HUES64 (cell line): ENCODE measurements around the gene TRIM8.

Experiments used
- H3K27ac ChIP-seq: 2 replicates; pipeline ENCODE4 v1.7.0; 2013; ENCODE audit warnings: low read depth, low read length, inconsistent platforms
- H3K27me3 ChIP-seq: 2 replicates; pipeline ENCODE4 v1.6.1; 2013; ENCODE audit warnings: mild to moderate bottlenecking, low read length; ENCODE audit not compliant: insufficient read depth
- H3K36me3 ChIP-seq: 2 replicates; pipeline ENCODE4 v1.6.1; 2013; ENCODE audit warnings: mild to moderate bottlenecking, low read length; ENCODE audit not compliant: insufficient read depth
- H3K4me1 ChIP-seq: 2 replicates; pipeline ENCODE4 v1.6.1; 2013; ENCODE audit warnings: mild to moderate bottlenecking, low read length, moderate library complexity; ENCODE audit not compliant: insufficient read depth
- H3K4me3 ChIP-seq: 2 replicates; pipeline ENCODE4 v1.5.1; 2013; ENCODE audit warnings: mild to moderate bottlenecking, low read length, moderate library complexity
- H3K9ac ChIP-seq: 2 replicates; pipeline ENCODE4 v1.6.1; 2013; ENCODE audit warnings: mild to moderate bottlenecking, low read depth, low read length
- H3K9me3 ChIP-seq: 2 replicates; pipeline ENCODE4 v1.6.1; 2013; ENCODE audit warnings: low read depth, low read length; ENCODE audit not compliant: insufficient read depth
- WGBS: fragments of 150-250, 120-280 bp; methylation state at CpG from one replicate; pipeline ENCODE4 v1.1.7; 2013; ENCODE audit warnings: missing lambda C conversion rate; 5-methylcytosine and 5-hydroxymethylcytosine counted together

Gene TRIM8

DNA sequence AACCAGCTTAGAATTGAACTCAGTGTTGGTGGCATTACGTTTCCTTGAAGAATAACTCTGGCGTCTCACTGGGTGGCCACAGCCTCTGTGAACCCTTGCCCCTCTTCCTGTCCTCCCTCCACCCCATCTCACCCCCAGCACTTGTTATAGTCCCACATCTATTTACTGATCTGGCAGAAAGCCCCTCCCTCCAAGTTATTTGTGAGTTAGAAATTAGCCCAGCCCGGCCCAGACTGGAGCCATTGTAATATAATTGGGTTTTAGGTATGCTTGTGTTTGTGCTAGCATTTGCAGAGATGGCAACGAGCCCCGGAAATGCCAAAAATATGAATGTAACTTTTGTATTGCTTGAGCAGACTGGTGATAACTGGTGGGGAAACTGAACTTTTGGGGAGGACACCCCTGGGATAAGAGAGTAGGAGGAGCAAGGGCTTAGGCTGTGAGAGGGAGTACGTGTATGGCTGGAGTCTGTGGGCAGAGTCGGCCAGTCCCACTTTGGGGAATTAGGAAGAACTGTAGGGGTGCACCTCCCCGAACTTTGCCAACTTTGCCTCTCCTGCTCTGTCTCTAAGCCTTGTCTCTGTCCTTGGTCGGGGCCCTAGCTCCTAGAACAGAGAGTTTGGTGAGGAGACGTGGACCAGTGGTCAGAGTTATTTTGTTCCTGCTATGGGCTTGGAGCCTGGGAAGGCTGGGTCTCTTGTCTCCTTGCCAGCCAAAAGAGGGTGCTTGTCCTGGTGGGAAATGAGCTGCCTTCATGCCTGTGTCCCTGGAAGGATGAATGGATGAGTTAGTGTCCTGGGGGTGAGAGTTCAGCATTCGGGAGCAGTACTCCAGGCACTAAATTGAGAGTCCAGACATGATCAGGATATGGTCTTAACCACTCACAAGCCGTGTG, 19.3 kb upstream of the TRIM8 start:
- H3K36me3 ChIP-seq: no peaks in the 10 kb centered on the region
- H3K9ac ChIP-seq: no peak overlapping the region
- H3K27me3 ChIP-seq: no peaks in the 10 kb centered on the region
- H3K27ac ChIP-seq: no peak overlapping the region; the same call in 1 of the 2 replicates
- no peaks in the 10 kb centered on the region for H3K9me3 ChIP-seq
- no peak overlapping the region for H3K4me3 ChIP-seq
- WGBS: 90% methylated on average over 12 of the region's 12 CpGs
- peaks cover 45% of the 10 kb centered on the region for H3K4me1 ChIP-seq

DNA sequence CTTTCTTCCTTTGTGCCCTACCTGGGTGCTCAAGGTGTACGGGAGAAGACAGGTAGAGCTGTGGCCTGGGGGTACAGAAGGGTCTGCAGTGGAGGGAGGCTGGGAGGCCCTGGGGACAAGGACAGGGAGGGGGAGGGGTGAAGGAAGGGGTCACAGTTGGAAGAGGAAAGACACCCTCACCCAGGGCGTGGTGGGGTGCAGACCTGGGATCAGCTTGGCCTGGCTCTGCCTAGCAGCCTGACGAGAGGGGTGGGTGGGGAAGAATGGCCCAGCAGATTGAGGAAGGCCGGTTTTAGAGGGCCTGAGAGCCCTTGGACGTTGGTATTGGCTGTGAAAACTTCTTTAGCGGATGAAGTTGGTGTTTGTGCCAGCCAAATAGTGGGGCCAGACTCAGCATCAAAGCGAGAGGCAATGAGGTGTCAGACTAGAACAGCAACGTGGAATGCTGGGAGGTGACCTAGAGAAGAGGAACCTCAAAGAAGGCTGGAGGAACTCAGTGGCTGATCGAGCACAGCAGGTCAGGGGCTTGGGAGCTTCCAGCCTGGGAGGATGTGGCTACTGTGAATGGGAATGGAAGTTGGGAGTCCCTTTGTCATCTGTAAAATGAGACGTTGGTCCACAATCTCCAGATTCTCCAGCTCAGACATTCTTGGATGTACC, 18.1 kb upstream of the TRIM8 start:
- Histone ChIP-seq H3K4me1 (peaks cover 55% of the 10 kb centered on the region), H3K36me3 (no peaks in the 10 kb centered on the region; the same call in 1 of the 2 replicates), H3K27ac (no peak overlapping the region; the same call in 1 of the 2 replicates), H3K9ac (no peak overlapping the region), H3K4me3 (no peak overlapping the region), H3K9me3 (no peaks in the 10 kb centered on the region), H3K27me3 (no peaks in the 10 kb centered on the region)
- WGBS: 89% methylated on average over 10 of the region's 10 CpGs

DNA sequence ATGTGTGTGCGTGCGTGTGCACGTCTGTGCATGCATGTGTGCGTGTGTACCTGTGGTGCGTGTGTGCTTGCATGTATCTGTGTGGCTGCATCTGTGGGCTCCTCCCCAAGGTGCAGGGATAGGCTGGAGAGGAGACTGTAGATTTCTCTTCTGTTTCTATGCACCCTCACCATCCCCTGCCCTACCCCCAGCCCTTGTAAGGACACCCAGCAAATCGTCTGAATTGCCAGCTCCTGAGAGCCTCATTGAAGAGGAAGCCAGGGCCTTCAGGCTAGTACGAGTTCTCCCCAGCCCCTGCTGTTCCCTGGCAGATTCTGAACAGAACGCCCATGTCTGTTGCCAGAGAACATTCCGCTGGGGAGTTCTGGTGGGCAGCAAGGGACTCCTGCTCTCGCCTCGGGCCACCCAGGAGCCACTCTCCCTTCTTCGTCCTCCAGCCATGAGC, 17.0 kb upstream of the TRIM8 start:
- no peak overlapping the region for H3K4me3 ChIP-seq
- peak overlapping the region; percentile 95 for H3K27ac ChIP-seq
- no peaks in the 10 kb centered on the region for H3K27me3 ChIP-seq
- peak overlapping the region; percentile 70 for H3K9ac ChIP-seq
- no peaks in the 10 kb centered on the region; the same call in 1 of the 2 replicates for H3K36me3 ChIP-seq
- no peaks in the 10 kb centered on the region for H3K9me3 ChIP-seq
- peaks cover 55% of the 10 kb centered on the region for H3K4me1 ChIP-seq
- WGBS: 68% methylated on average over 12 of the region's 12 CpGs

DNA sequence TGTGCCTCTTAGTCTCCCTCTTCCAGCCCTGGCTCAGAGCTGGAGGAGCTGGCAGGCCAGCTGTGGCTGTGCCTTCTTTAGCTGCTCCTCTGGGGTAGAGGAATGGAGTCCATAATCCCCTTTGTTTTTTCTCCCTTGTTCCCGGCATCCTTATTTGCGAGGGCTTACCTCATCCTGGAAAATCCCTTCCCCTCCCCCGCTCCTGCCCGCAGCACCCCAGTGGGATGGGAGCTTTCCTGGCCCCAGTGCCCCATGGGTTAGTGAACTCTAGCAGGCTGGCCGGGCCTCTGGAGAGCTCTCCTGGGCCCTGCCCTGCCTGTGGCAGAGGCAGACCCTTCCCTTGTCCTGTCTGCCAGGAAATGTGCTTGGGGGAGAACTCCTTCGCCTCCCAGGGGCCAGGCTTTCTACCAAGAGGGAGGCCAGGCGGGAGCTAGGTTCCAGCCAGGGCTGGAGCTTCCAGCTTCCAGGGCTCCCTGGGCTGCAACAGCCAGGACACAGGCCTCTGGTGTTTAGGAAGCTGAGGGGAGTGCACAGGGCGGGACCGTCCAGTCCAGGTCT, 16.5 kb upstream of the TRIM8 start:
- peaks cover 59% of the 10 kb centered on the region for H3K4me1 ChIP-seq
- WGBS: 41% methylated on average over 9 of the region's 9 CpGs
- no peak overlapping the region for H3K4me3 ChIP-seq
- peak overlapping the region; percentile 70 for H3K9ac ChIP-seq
- peak overlapping the region; percentile 95 for H3K27ac ChIP-seq
- H3K36me3 ChIP-seq: no peaks in the 10 kb centered on the region; the same call in 1 of the 2 replicates
- no peaks in the 10 kb centered on the region for H3K9me3 ChIP-seq
- H3K27me3 ChIP-seq: no peaks in the 10 kb centered on the region

DNA sequence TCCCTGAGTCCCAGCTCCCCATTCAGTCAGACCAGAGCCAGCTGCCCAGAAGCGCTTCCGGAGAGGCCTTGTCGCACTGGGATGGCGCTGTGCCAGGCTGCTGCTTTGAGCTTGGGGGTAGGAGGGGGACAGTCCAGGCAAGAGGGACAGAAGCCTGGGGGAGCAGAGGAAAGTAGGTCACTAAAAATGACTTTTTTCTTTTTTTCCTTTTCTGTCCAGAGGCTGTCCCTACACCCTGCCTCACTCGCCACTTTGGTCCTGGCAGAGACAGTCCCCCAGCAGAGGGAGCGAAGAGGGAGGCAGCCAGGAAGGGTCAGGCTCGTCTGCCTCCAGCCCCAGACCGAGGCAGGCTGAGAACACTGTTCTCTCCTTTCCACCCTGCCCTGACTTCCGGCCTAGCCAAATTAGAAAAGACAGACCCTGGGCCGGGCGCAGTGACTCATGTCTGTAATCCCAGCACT, 15.8 kb upstream of the TRIM8 start:
- H3K27ac ChIP-seq: peak overlapping the region; percentile 95
- peaks cover 65% of the 10 kb centered on the region for H3K4me1 ChIP-seq
- H3K9me3 ChIP-seq: no peaks in the 10 kb centered on the region
- H3K36me3 ChIP-seq: no peaks in the 10 kb centered on the region; the same call in 1 of the 2 replicates
- no peaks in the 10 kb centered on the region for H3K27me3 ChIP-seq
- H3K4me3 ChIP-seq: no peak overlapping the region
- 78% methylated on average over 11 of the region's 11 CpGs for WGBS
- peak overlapping the region; percentile 41 for H3K9ac ChIP-seq

DNA sequence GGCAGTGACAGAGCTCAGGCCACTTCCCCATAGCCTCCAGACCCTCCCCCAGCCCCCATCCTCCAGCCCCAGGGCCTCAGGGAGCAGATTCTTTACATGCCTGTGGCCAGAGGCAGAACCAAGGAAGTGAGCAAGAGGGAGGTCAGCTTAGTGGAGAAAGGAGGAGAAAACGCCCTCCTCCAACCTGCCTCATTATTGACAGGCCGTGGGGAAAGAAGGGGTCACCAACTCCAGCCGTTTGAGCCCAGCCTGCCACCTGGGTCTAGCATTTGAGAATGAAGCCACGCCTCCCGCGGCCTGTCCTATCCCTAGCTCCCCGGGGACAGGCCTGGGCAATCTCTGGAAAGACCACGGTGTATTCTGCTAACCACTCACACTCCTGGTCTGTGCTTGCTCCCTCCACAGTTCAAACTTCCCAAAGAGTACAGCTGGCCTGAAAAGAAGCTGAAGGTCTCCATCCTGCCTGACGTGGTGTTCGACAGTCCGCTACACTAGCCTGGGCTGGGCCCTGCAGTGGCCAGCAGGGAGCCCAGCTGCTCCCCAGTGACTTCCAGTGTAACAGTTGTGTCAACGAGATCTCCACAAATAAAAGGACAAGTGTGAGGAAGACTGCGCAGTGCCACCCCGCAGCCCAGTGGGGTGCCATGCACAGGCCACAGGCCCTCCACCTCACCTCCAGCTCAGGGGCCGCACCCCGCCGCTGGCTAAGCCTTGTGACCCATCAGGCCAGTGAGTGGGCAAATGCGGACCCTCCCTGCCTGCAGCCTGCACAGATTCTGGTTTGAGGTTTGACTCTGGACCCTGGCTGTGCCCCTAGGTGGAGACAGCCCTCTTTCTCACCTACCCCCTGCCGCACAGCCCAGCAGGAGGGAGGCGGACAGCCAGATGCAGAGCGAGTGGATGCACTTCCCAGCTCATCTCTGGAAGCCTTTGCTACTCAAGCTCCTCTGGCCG, 14.3 kb upstream of the TRIM8 start:
- Histone ChIP-seq H3K27ac (peak overlapping the region; percentile 92), H3K27me3 (no peaks in the 10 kb centered on the region), H3K9me3 (no peaks in the 10 kb centered on the region), H3K4me1 (peaks cover 72% of the 10 kb centered on the region), H3K36me3 (no peaks in the 10 kb centered on the region; the same call in 1 of the 2 replicates), H3K4me3 (no peak overlapping the region), H3K9ac (peak overlapping the region; percentile 29; the same call in 1 of the 2 replicates)
- WGBS: 47% methylated on average over 21 of the region's 22 CpGs

DNA sequence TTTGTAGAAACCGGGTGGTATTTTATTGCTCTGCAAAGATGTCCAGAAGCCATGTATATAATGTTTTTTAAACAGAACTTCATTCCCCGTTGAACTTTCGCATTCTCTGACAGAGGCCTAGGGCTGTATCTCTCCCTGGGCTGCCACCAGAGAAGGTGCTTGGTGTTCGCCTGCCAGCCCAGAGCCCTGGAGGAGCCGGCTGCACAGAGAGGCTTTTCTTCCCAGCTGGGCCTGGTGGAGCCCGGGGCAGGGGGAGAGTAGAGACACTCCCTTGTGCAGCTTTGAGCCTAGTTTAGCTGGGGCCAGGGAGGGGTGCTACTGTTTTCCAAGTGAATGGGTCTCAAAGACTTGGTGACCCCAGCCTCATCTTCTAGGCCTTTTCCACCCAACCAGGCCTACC, 13.6 kb upstream of the TRIM8 start:
- H3K27me3 ChIP-seq: no peaks in the 10 kb centered on the region
- H3K9me3 ChIP-seq: no peaks in the 10 kb centered on the region
- no peak overlapping the region for H3K9ac ChIP-seq
- no peak overlapping the region for H3K4me3 ChIP-seq
- H3K4me1 ChIP-seq: peaks cover 70% of the 10 kb centered on the region
- 88% methylated on average over 5 of the region's 6 CpGs for WGBS
- H3K36me3 ChIP-seq: no peaks in the 10 kb centered on the region; the same call in 1 of the 2 replicates
- peak overlapping the region; percentile 92 for H3K27ac ChIP-seq

DNA sequence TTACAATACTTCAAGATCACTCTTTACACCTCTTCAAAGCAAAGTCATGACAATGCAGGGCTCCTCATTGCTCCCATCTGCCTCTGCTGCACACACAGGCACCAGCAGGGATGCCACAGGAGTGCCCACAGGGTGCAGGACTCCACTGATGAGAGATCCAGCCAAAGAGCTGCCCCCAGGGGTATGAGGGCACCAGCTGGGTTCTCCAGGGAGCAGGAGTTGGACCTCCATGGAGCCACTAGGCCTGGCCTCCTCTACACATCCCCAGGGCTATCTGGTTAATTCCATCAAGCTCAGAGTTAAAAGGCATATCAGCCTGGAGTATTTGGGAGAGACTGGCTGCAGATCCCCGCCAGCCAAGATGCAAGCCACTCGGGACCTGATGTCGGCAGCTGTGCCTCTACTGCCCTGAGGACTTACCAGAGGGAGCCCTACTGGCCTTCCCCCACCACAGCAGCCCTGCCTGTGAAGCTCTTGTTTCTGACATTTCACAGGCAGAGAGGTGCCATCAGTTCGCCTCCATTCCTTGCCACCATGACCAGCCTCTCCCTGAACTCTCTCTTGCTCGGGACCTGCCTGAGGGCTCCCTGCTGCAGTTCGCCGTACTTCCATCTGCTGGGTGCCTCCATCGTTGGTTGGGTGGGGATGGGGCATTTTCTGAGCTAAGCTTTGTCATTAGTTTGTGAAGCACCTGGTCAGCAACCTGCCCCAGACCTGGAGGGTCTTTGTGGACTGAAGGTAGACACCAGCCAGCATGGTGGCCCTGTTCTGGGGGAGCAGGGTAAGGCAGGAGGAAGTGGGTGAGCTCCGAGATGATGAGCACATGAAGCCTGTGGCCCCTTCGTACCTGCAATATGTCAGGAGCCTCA, 12.5 kb upstream of the TRIM8 start:
- Histone ChIP-seq H3K27ac (no peak overlapping the region), H3K36me3 (no peaks in the 10 kb centered on the region; the same call in 1 of the 2 replicates), H3K9me3 (no peaks in the 10 kb centered on the region), H3K27me3 (no peaks in the 10 kb centered on the region), H3K9ac (no peak overlapping the region), H3K4me1 (peaks cover 59% of the 10 kb centered on the region), H3K4me3 (no peak overlapping the region)
- 97% methylated on average over 10 of the region's 10 CpGs for WGBS

DNA sequence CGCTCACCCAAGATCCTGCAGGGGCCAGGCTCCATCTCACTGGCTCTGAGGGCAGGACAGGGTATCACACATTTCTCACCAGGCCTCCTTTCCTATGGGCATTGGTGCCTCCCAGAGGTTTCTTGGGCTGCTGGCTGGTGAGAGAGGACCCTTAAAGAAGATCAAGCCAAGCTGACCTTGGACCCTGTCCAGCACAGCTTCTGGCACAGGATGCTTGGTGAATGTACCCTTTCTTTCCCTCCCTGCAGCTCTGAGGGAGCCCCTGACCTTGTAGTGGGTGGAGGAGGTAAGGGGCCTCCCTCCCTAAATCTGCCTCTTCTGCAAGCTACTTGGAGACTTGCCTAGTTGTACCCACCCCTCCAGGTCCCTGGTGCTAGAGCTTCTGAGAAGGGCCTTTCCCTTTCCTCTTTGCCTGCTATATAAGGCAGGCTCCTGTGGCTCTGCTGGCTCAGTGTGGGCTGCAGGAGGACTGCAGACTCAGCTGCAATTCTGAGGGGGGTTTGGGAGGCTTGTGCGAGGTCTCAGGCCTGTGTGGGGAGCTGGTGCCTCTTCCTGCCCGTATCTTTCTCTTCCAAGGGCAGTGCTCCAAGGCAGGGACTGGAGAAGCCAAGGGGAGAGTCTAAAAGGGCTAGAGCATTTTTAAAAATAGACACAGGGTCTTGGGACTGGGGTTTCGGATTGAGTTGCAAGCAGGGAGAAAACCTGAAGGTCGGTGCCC, 11.7 kb upstream of the TRIM8 start:
- Histone ChIP-seq H3K9me3 (no peaks in the 10 kb centered on the region), H3K27ac (no peak overlapping the region), H3K27me3 (no peaks in the 10 kb centered on the region), H3K4me1 (peaks cover 51% of the 10 kb centered on the region), H3K4me3 (no peak overlapping the region), H3K9ac (0 out of 2 replicates have a peak overlapping the region, but pooled peaks have one; percentile 10), H3K36me3 (no peaks in the 10 kb centered on the region; the same call in 1 of the 2 replicates)
- WGBS: 86% methylated on average over 5 of the region's 5 CpGs
